ENCODE measurements around the gene MYO5B.

MYO5B gene

GRCh38 chr18:50009773-50010335, 185.1 kb downstream of the MYO5B start:
- no peak overlapping the region for H3K4me3 ChIP-seq (ENCODE audit: control insufficient read depth, low read depth, low read length)
- DNase-seq (ENCODE audit: low read depth): peak; percentile 31
- TF ChIP-seq CTCF (conservative IDR thresholded peaks at IDR 0.05; ENCODE audit: control insufficient read depth, insufficient read depth, low read depth, low read length): peak; percentile 49

GRCh38 chr18:50008306-50008705, 186.6 kb downstream of the MYO5B start:
- TF ChIP-seq CTCF (conservative IDR thresholded peaks at IDR 0.05; ENCODE audit: control insufficient read depth, insufficient read depth, low read depth, low read length): no peak
- DNase-seq (ENCODE audit: low read depth): no peak

GRCh38 chr18:50006470-50007046, 188.4 kb downstream of the MYO5B start:
- no peak for DNase-seq (ENCODE audit: low read depth)
- no peak for TF ChIP-seq CTCF (conservative IDR thresholded peaks at IDR 0.05; ENCODE audit: control insufficient read depth, insufficient read depth, low read depth, low read length)

More at GRCh38 chr18:50008306-50008705, 186.6 kb downstream of the MYO5B start:
- H3K4me3 ChIP-seq (ENCODE audit: control insufficient read depth, low read depth, low read length): no peak overlapping the region

GRCh38 chr18:50004013-50004412, 190.9 kb downstream of the MYO5B start:
- TF ChIP-seq CTCF (conservative IDR thresholded peaks at IDR 0.05; ENCODE audit: control insufficient read depth, insufficient read depth, low read depth, low read length): no peak
- H3K4me3 ChIP-seq (ENCODE audit: control insufficient read depth, low read depth, low read length): no peak overlapping the region
- no peak for DNase-seq (ENCODE audit: low read depth)

More at GRCh38 chr18:50006470-50007046, 188.4 kb downstream of the MYO5B start:
- no peak overlapping the region for H3K4me3 ChIP-seq (ENCODE audit: control insufficient read depth, low read depth, low read length)

- H3K4me3 ChIP-seq (ENCODE audit: control insufficient read depth, low read depth, low read length): no peak overlapping the region
- no peak for DNase-seq (ENCODE audit: low read depth)
- TF ChIP-seq CTCF (conservative IDR thresholded peaks at IDR 0.05; ENCODE audit: control insufficient read depth, insufficient read depth, low read depth, low read length): no peak
These were observed 192.2 kb downstream of the MYO5B start for GRCh38 chr18:50002781-50003180.

- DNase-seq (ENCODE audit: low read depth): no peak
- no peak for TF ChIP-seq CTCF (conservative IDR thresholded peaks at IDR 0.05; ENCODE audit: control insufficient read depth, insufficient read depth, low read depth, low read length)
- no peak overlapping the region for H3K4me3 ChIP-seq (ENCODE audit: control insufficient read depth, low read depth, low read length)
These were observed 194.7 kb downstream of the MYO5B start for GRCh38 chr18:50000227-50000626.
